Measurements from ENCODE around the gene TMEM60.
"Not testable (repeated sequence)": the region's sequence is repeated elsewhere in the genome, so short reads cannot be mapped to it uniquely, and the experiment has no call there.

Gene TMEM60, protein sequence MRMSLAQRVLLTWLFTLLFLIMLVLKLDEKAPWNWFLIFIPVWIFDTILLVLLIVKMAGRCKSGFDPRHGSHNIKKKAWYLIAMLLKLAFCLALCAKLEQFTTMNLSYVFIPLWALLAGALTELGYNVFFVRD

DNA sequence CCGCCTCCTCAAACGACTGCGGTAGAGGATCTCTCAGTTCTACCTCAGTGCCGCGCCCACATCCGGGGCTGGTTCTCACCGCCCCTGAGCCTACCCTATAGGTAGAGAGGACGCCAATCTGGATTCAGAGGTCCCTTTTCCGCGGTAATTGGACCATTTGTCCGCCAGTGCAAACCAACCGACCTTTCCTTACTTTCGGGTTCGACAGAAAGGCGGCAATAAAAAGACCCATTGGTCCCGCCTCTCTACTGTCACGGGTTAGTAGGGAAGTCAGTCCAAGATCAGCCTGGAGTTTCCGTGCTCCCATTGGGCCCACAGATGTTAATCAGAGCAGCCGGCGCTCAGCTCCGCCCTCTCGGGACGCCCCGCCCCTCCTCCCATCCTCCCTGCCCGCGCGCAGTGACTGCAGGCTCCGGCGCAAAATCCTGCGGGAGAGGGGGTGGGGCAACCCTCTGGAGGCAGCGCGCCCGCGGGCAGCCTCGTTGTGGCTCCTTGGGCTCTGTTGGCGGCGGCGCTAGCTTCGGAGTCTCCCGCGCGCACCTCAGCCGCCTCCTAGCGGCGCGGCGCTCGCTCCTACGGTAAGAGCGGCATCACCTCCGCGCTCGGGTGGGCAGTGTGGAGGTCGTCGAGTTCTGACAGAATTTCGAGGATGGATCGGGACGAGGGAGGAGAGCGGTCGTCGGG lies at the start of gene TMEM60, which contains the start of gene PHTF2:
Gene TMEM60, minus strand, starts transcription at position 41 of the 684 bp plus-strand sequence. CDS start 4,061 bp downstream, outside the sequence.
Gene PHTF2, plus strand, starts transcription at position 380 of the 684 bp plus-strand sequence.
- in situ Hi-C loops (cut with MboI; ENCODE audit: low pct_unique_long_range_greater_than_20kb, low sequenced_read_pairs) = no loop called here
- DNase-seq = peak; percentile 100

DNA sequence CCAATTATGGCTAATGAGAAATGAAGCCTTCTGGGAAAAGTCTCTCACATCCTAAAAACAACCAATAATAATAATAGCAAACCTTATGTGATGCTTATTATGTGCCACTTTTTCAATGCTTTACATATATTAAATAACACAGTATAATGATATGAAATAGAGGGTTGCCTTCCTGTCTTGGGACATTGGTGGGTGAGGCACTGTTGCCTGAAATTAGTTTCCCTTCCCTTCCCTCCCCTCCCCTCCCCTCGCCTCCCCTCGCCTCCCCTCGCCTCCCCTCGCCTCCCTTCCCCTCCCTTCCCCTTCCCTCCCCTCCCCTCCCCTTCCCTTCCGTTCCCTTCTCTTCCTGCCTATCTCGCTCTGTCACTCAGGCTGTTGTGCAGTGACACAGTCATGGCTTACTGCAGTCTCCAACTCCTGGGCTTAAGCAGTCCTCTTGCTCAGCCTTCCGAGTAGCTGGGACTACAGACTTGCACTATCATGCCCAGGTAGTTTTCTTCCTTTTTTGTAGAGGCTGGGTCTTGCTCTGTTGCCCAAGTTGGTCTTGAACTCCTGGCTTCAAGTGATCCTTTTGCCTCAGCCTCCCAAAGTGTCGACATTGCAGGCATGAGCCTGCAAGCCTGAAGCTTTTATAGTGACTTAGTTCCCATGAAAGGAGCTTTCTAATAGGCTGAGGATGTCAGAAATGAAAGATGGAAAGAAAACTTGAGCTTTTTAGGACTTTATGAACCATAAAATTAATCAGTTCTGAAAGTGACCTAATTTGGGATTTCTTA lies 48.3 kb upstream of the TMEM60 start:
- no peak for DNase-seq
- in situ Hi-C loops (cut with MboI; ENCODE audit: low pct_unique_long_range_greater_than_20kb, low sequenced_read_pairs) = no loop called here

DNA sequence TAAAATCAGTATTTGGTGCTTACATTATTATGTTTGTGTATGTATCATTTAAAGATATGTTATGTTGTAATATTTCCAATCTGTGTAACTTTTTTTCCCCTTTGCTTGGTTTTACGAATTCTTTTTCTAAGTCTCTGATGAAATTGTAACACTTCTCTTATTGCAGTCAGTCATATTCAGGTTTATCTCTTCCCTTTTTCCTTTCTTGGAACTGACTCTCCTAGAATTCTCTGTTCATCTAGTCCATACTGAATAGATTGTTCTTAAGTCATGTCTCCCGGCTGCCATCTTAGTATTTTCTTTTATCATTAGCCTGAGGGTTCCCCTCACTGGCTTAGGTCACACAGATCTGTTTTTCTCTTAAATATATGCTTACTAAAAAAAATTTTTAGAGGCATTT lies 45.0 kb upstream of the TMEM60 start:
- DNase-seq = peak; percentile 56
- in situ Hi-C loops (cut with MboI; ENCODE audit: low pct_unique_long_range_greater_than_20kb, low sequenced_read_pairs) = no loop called here

DNA sequence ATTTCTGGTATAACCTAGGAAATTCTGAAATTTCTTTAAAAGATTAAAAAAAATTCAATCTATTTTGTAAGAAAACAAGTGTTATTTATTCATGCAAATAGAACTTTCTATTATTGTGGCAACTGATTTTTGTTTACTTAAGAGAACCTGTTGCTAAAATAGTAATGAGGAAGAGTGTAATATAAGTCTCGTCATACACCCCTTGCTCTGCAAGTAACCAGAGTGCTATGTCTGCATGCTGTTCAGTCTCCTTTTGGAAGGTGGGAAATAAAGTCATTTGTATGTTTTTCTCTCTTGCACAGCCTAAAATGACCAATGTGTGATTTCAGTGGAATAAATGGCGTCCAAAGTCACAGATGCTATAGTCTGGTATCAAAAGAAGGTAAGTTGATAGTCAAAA lies 41.7 kb upstream of the TMEM60 start:
- in situ Hi-C loops (cut with MboI; ENCODE audit: low pct_unique_long_range_greater_than_20kb, low sequenced_read_pairs) = no loop called here

DNA sequence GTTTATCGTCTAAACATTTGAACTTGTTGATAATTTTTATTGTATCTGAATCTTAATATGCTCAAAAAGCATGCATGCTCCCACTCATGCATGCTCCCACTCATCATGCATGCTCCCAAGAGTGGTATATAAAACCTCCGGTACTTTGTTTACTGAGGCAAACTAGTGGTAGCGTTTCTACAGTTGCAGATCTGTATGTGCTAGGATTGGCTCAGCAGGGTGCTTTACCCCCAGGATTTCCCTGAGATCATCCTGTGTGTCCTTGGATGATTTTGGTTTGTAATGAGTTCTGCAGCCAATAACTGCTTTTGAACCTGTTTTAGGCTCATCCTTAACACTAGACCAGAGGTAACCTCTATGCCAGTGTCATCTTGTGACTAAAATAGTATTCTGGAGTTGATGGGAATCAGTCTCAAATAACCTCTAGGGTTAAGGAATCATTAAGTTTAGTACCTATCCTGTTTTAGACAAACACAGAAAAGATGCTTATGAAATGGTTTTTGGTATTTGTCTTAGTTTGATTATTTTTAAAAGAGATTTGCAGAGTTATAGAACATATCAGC lies 40.8 kb upstream of the TMEM60 start:
- in situ Hi-C loops (cut with MboI; ENCODE audit: low pct_unique_long_range_greater_than_20kb, low sequenced_read_pairs) = no loop called here
- no peak for DNase-seq

More for the DNA sequence above, 41.7 kb upstream of the TMEM60 start:
- DNase-seq = no peak

- in situ Hi-C loops (cut with MboI; ENCODE audit: low pct_unique_long_range_greater_than_20kb, low sequenced_read_pairs) = no loop called here
- DNase-seq = no peak
Measured at GRCh38 chr7:77837966-77838365, 39.7 kb upstream of the TMEM60 start.

GRCh38 chr7:77837275-77837674 lies 39.0 kb upstream of the TMEM60 start:
- DNase-seq = no peak
- in situ Hi-C loops (cut with MboI; ENCODE audit: low pct_unique_long_range_greater_than_20kb, low sequenced_read_pairs) = no loop called here

DNA sequence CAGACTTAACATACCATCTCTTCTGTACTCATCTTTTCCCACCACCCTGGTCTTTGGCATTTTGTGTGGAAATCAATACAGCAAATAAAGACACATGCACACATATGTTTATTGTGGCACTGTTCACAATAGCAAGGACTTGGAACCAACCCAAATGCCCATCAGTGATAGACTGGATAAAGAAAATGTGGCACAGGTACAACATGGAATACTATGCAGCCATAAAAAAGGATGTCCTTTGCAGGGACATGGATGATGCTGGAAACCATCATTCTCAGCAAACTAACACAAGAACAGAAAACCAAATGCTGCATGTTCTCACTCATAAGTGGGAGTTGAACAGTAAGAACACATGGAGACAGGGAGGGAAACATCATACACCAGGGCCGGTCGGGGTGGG lies 38.2 kb upstream of the TMEM60 start:
- DNase-seq; in situ Hi-C loops (cut with MboI; ENCODE audit: low pct_unique_long_range_greater_than_20kb, low sequenced_read_pairs): not testable (repeated sequence)

DNA sequence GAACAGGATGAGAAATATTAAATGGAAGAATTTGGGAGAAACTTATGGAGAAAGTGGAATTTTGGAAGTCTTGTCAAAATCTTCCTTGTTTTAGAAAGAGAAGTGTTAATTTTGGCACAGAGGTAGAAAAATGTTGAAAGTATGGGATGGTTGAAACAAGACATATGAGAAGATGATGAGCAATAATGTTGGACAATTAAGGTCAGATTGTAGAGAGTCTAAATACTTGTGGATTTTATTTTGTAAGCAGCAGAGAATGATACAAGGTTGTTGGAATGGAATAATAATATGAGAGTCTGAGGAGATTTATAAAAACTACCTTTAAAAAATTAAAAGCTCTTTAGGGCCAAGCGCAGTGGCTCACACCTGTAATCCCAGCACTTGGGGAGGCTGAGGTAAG lies 34.9 kb upstream of the TMEM60 start:
- no peak for DNase-seq
- in situ Hi-C loops (cut with MboI; ENCODE audit: low pct_unique_long_range_greater_than_20kb, low sequenced_read_pairs) = no loop called here

DNA sequence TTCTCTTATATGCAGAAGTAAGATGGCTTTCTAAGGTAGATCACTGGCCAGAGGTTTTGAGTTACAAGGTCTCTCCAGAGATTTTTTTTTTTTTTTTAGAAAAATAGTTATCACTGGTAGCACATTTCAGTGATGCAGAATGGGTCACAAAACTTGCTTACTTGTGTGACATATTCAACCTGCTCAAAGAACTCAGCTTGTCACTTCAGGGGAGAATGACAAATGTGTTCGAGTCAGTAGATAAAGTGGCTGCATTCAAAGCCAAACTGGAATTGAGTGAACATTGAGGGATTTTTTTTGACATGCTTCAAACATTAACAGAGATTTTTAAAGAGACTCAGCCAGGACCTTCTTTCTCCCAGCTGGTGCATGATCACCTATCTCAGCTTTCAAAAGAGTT lies 33.7 kb upstream of the TMEM60 start:
- DNase-seq = no peak
- in situ Hi-C loops (cut with MboI; ENCODE audit: low pct_unique_long_range_greater_than_20kb, low sequenced_read_pairs) = no loop called here

GRCh38 chr7:77831481-77831880 lies 33.2 kb upstream of the TMEM60 start:
- in situ Hi-C loops (cut with MboI; ENCODE audit: low pct_unique_long_range_greater_than_20kb, low sequenced_read_pairs) = no loop called here
- no peak for DNase-seq

DNA sequence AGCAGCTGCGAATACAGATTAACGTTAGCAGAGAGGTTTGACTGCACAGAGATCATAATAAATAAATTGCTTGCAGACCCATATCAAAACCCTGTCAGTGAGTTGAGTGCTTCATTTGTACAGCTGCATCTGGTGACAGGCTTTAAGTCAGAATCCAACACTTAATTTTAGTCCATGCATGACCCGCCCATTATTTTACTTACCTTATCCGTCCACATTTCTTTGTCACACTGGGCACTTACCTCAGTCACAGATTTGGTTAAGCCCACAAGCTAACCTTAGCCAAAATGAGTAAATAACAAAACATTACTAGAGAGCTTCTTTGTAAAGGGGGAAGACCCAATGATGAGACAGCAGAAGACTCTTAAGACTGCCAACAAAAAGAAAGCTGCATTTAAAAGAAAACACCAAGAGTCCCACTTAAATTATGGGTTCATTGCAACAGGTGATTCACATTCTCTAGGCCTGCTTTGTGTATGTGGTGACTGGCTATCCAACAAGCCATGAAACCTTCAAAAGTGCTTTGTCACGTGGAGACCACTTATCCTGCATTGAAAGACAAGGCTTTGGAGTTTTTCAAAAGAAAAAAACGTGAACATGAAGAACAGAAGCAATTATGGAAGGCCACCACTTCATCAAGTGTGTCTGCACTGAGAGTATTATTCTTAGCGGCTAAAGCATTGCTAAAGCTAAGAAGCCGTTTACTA lies 32.6 kb upstream of the TMEM60 start:
- in situ Hi-C loops (cut with MboI; ENCODE audit: low pct_unique_long_range_greater_than_20kb, low sequenced_read_pairs) = no loop called here
- no peak for DNase-seq

- in situ Hi-C loops (cut with MboI; ENCODE audit: low pct_unique_long_range_greater_than_20kb, low sequenced_read_pairs) = no loop called here
- peak; percentile 70 for DNase-seq
Measured at GRCh38 chr7:77827999-77828398, 29.8 kb upstream of the TMEM60 start.

GRCh38 chr7:77826300-77826699 lies 28.1 kb upstream of the TMEM60 start:
- DNase-seq = no peak
- in situ Hi-C loops (cut with MboI; ENCODE audit: low pct_unique_long_range_greater_than_20kb, low sequenced_read_pairs) = no loop called here

DNA sequence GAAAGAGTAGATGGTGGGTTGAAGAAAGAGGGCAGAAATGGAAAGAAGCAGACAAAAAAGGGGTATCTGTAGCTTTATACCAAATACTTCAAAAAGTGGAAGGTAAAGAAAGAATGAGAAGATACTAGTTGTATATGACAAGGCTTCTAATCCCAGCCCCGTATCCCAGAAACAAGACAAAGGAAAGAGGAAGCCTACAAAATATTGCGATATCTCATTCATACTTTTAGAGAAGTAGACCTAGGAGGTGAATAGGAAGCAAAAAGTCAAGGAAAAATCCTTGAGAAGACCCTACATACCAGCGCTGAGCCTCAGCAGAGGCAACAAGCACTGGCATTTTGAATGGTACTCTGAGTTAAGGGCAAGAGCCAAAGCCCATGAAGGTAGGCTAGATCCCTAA lies 26.9 kb upstream of the TMEM60 start:
- in situ Hi-C loops (cut with MboI; ENCODE audit: low pct_unique_long_range_greater_than_20kb, low sequenced_read_pairs) = no loop called here
- DNase-seq = peak; percentile 56

DNA sequence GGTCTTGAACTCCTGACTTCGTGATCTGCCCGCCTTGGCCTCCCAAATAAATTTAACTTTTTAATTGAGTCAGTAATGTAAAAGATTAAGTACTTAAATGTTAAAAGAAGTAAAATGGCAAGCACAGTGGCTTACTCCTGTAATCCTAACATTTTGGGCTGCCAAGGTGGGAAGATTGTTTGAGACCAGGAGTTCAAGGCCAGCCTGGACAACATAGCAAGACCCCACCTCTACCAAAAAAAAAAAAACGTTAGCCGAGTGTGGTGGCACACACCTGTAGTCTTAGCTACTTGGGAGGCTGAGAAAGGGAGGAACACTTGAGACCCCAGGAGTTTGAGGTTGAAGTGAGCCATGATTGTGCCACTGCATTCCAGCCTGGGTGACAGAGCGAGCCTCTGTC lies 26.4 kb upstream of the TMEM60 start:
- in situ Hi-C loops (cut with MboI; ENCODE audit: low pct_unique_long_range_greater_than_20kb, low sequenced_read_pairs) = no loop called here

GRCh38 chr7:77823787-77824186 lies 25.6 kb upstream of the TMEM60 start:
- in situ Hi-C loops (cut with MboI; ENCODE audit: low pct_unique_long_range_greater_than_20kb, low sequenced_read_pairs) = no loop called here

More for the DNA sequence above, 26.4 kb upstream of the TMEM60 start:
- no peak for DNase-seq

DNA sequence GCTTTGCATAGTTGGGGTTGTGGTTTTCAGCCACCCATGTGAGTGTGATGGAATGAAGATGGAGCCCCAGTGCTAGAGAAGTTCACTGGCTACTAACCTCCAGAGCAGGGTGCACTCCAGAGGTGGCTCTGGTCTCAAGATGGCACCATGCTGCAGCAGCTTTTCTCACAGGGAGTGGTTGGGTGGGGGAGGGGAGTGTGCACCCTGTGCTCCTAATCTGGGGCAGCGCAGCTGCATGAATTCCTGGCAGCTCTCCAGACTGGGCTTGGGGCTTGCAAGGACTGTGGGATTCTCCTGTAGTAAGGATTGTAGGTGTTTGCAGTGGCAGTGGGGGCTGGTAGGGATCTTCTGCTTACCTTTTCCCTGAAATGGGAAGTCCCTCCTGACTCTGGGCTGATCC lies 24.0 kb upstream of the TMEM60 start:
- DNase-seq = no peak
- in situ Hi-C loops (cut with MboI; ENCODE audit: low pct_unique_long_range_greater_than_20kb, low sequenced_read_pairs) = no loop called here

More at GRCh38 chr7:77823787-77824186, 25.6 kb upstream of the TMEM60 start:
- DNase-seq = no peak

DNA sequence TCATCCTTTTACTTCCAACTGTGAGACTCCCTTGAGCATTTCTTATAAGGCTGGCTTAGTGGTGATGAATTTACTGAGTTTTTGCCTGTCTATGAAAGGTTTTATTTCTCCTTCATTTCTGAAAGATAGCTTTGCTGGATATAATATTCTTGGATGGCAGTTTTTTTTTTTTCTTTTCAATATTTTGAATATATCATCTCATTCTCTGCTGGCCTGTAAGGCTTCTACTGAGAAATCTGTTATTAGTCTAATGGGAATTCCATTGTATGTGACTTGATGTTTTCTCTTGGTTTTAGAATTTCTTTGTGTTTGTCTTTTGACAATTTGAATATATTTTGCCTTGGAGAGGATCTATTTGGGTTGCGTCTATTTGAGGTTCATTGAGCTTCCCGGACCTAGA lies 22.7 kb upstream of the TMEM60 start:
- in situ Hi-C loops (cut with MboI; ENCODE audit: low pct_unique_long_range_greater_than_20kb, low sequenced_read_pairs) = no loop called here
- no peak for DNase-seq

Data from KBM-7 (cell line).